ENCODE data around the gene EPHA10.
"Not testable (repeated sequence)": the region's sequence is repeated elsewhere in the genome, so short reads cannot be mapped to it uniquely, and the experiment has no call there.

The EPHA10 gene

DNA sequence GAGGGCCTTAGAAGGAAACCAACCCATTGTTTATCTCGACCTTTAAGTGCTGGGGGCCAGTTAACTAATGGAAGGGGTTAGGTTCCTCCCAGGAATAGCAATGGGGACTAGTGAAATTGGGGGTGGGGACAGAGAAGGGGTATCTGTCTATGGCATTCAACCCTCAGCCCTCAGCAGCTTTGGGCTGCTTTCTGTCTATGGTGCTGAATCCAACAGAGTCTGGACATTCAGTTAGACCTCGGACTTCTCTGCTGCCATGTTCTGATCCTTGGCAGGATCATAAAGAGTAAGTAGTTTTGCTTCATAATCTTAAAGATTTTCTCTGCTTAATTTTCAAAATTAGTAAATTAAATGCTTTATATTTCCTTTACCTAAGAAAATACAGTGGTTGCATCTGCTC, 2.6 kb upstream of the EPHA10 start:
- DNase-seq = no peak

DNA sequence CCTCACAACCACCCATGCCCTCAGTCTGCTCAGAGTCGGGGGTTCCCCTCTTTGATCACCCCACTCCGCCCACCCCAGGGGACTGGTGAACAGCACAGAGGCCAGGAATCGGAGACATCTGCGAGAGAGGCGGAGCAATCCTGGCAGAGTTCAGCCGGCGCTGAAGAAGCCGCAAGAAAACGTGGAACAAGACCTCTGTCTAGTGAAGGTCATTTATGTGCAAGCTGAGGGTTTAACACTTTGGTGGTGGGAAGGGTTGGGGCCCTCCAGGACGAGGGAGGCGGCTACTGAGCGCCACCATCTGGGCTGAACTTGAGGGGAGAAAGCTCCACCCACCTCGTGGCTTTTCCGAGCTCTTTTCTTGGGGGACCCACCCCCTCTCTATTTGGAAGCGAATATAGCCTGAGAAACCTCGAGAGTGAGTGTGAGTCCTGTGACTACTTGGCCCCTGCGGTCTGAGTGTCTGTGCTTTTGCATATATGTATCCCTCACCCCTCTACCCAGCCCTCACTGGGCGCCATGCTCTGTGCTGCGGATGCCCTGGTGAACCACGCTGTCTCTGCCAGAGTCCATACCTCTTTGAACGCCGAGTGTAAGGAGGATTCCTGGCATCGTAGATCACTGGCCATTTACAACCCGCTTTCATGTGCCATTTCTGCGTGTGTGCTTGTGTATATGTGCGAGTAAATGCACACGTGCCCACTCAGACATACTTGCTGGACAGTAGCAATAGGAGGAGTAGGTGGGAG, 1.2 kb upstream of the EPHA10 start:
- DNase-seq = peak; percentile 59

DNA sequence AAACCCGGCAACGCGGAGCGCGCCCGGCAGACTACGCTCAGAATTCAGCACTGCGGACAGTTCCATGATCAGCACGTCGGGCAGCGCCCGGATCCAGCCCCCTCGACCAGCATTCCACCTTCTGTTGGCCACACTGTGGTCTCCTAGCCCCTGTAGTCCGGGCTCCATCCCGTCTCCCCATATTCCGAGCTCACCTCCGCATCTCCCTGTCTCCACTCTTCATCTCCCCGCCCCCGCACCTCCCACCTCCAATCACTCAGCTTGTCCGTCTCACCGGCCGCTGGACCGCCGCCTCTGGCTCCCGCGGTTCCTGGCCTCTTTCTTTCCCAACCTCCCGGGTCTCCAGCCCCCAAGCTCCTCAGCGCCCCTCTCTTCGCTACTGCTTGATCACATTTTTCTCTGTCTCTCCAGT, 500 bp downstream of the EPHA10 start:
- peak; percentile 76 for DNase-seq

DNA sequence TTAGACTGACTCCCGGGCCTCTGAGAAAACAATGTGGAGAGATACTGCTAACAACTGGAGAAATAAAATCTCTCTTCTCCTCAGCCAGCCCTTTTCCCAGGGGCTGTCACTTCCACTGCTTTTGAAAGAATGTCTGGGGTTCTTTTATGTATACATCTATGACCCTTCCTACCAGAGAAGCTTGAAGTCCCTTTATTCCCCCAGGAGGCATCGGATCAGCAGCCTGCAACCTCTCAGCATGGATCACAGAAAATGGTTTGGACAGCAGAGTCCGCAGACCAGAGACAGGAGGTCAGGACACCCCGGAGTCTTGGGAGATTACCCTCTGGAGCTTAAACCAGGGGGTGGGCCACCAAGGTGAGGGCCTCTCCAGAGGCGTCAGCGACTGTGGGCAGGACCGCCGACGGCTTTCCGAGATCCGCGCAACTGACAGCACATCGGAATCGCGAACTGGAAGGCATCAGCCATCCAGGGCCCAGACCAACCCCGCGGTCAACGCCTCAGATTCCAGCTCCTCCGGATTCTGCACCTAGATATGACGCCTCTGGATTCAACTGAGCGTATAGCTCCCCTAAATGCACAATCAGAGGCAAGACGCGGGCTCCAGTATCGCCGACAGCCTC, 1.0 kb downstream of the EPHA10 start:
- DNase-seq = no peak

DNA sequence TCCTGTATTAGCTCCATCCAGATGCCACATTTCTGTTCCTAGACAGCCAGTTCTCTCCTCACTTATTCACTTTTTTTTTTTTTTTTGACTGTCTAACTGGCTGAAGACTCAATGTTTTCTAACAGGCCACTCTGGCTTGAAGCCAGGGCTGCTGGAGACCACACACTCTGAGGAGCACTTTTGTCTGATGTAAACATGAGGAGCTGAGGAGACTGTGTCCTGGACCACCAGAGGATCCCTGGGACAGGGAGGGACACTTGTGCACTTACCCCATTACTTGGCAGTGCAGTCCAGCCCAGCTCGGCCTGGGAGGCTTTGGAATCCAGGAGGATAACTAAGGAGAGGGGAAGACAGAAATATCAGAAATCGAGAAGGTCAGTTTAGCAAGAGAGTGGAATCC, 2.4 kb downstream of the EPHA10 start:
- DNase-seq = no peak

DNA sequence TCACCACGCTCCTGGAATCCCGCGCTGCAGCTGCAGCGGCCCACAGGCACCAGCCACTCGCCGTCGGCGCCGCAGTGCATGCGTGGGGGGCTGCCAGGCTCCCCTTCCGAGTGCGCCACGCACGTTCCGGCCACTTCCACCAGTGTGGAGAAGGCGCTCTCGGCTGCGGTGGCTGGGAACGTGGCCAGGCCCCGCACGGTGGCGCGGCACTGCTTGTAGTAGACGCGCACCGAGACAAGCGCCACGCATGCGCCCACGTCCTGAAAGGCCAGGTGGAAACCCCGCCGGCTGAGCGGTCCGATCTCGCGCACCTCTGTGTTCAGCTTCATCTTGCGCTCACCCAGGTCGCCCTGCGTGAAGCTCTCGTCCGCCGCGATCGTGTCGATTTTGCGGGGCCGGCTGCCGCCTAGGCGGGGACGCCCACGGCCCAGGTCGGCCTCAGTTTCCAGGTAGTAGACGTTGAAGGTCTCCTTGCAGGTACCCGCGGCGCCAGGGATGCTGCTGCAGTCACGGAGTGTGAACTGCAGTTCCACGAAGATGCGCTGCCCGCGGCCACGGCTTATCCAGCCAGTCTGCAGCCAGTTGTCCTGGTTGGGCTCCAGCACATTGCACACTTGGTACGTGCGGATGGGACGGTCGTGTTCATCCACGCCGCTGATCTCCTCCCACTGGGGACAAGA, 3.4 kb downstream of the EPHA10 start:
- no peak for DNase-seq

DNA sequence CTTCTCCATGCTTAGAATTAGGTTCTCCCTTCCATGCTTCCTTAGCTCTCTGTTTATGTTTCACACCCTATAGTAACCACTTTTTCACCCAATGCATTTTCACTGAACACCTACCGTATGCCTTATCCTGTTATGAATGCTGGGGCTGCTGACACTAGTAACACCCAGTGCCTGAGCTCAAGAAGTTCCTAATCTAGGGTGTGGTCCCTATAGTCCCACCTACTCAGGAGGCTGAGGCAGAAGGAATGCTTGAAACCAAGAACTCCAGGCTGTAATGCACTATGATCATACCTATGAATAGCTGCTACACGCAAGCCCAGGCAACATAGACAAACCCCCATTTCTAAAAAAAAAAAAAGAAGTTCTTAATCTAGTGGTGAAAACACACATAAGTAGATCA, 5.5 kb downstream of the EPHA10 start:
- DNase-seq = no peak

DNA sequence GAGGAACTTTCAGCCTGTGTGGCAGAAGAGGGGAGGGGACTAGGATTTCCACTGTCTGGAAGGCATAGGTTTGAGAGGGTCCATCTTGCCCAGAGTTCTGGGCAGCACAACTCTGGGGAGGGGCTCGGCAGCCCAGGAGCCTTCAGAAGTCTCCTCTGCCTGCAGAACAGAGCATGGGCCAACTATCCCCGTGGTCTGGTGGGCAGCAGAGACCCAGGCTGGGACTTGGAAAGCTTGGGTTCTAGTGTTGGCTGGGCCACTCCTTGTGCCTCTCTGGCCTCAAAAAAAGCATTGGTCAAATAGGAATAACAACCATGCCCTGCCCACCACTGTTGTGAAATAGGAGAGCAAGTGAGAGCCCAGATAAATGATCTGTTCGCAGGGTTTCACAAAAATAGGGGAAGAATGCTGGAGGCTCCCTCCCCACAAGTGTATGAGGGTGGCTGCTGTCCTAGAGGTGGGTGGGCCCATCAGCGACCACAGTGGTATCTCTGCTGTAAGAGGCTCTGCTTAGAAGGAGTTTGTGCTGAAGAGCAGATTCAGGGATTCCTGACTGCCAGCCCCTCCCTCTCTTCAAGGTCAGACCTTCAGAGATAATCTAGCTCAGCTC, 8.9 kb downstream of the EPHA10 start:
- no peak for DNase-seq

DNA sequence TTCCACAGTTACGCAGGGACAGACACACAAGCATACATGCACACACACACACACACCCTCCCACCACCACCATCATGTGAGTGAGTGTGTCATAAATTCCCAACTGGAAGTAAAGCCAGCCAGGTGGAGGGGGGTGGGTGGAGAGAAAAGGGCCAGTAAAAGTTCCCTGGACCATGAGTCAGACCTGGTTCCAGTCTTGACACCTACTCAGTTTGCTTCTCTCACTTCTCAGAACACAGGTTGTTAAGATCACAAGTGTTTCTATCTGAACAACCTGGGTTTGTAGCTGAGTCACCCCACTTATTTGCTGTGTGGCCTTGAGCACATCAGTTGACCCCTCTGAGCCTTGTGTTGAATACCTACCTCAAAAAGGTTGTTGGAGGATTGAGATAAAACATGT, 9.6 kb downstream of the EPHA10 start:
- DNase-seq = peak; percentile 69

DNA sequence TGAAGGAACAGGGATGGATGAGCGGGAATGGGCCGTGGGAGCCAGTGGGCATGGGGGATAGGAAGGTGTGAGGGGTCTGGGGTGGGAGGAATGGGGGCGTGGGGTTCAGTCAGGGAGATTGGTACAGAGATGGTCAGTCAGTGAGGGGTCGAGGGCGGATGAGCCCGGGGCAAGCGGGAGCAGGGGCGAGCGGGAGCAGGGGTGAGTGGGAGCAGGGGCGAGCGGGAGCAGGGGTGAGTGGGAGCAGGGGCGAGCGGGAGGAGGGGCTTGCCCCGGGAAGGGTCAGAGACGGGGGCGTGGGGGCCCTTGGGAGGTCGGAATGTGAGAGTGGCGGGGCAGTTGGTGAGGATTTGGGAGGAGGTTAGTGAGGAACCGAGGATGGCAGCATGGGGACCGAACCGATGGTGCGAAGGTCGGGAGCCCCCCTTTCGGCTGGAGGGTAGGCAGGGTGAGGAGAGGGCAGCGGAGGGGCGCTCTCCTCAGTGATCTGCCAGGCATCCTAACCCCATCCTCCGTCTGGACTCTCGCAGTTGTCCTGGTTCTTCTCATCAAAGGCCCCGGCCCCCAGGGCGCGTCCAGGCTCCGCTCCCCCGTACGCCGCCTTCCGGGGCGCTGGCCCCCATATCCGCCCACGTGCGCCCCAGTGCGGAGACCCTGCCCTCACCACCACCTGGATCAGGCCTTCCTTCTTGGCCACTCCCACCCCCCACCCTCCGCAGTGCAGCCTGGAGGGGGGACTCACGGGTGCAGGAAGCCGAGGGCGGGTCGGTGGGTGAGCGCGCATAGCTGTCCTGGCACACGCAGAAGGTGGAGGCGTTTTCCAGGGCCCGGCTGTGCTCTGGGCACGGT, 11.2 kb downstream of the EPHA10 start:
- DNase-seq = no peak

DNA sequence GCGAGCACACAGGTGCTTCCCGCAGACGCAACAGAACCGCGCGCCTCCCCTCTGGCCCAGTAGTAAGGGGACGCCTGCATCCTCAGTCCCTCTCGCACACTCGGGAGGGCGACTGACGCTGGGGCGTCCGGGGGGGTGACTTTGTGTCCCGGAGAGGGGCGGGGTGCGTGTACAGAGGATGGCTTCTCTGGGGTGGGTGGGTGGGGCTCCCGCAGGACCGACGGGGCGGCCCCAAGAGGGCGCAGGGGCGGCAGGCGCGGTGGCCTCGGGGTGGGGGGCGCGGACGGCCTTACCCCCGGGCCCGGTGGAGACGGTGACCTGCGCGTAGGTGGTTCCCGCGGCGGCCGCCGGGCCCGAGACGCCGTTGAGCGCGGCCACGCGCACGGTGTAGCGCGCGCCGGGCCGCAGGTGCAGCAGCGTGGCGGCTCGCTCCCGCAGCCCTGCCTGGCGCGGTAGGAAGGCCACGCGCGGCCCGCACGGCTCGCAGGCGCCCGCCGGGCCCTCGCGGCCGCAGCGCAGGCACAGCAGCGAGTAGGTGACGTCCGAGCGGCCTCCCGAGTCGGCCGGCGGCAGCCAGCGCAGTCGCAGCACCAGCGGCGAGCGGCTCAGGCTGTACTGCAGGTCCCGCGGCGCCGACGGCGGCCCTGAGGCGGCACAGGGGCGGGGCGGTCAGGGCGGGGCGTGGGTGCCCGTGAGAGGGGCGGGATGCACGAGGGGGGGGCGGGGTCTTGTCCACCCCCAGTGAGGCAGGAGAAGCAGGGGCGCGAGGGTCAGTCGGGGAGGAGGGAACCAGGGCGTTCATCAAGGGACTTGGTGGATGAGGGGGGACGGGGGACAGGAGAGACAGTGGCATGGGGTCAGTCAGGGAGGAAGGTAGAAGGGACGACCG, 12.1 kb downstream of the EPHA10 start:
- DNase-seq = peak; percentile 55

DNA sequence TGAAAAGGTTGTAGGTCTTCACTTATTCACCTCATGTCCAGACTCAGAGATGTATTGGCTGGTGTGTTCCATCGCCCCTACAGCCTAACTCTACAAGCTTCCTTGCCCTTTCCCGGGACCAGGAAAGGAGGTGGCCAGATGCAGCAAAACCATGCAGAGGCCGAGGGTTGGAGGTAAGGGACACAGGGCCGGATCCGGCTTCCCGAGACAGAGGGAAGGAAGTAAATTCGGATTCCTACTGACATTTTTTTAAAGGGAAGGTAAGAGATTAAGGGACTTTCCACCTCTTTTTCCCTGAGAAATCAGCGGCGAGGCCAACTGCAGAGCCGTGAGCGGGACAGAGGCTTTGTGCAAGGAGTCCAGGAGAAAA, 12.7 kb downstream of the EPHA10 start:
- DNase-seq = no peak

DNA sequence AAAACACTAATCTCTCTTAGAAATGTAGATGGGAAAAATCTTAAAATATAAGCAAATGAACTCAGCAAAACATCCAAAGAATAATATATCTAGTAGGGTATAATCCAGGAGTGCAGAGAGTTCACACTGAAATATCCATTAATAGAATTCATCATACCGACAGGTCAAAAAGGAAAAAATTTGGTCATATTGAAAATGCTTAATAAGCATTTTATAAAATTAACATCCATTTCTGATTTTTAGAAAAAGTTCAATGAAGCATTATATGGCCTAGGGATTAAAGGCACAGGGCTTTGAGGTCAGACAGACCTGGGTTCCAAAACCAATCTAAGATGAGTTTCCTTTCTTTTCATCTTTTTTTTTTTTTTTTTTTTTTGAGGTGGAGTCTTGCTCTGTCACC, 16.4 kb downstream of the EPHA10 start:
- no peak for DNase-seq

DNA sequence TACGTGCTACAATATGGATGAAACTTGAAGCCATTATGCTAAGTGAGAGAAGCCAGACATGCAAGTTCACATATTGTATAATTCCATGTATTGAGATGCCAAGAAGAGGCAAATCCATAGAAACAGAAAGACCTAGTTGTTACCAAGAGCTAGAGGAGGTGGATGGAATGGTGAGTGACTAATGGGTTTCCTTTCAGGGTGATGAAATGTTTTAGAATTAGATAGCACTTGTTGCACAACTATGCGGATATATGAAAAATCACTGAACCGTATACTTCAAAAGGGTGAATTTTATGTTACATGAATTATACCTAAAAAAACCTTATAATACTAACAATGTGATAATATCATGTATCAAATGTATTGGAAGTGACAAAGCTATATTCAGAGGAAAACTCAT, 18.1 kb downstream of the EPHA10 start:
- no peak for DNase-seq

DNA sequence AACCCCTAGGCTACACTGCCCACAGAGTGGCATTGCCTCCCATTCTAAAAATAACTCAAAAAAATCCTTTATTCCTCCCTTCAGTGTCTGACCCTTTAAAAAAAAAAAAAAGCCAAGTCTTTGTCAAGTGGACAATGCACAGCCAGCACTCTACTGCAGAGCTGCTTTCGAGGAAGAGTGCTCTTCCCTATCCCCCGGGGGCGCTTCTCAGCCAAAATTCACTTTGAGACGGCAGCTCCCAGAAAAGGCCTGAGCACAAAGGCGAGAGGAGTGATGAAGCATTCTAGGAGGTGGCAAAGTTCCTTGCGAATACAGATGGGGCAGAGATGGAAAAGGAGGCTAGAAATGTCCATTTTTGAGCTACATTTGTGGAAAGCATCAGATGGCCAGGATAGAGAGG, 23.3 kb downstream of the EPHA10 start:
- no peak for DNase-seq

DNA sequence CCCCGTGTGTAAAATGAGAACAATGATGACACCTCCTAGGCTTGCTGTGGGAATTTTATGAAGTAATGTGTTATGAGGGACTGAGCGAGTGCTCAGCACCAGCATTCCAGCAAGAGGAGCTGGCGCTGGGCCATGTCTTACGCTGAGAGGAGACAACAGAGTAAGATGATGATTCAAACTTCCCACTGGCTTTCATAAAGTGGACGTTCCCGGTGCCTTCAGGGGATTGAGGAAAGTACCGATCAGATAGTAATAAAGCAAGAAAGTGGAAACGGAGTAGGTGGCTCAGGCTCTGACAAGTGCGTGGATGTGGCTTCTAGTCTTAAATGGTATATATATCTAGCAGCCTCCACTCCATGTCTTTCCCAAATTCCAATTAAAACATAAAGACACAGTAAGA, 23.8 kb downstream of the EPHA10 start:
- DNase-seq = no peak

DNA sequence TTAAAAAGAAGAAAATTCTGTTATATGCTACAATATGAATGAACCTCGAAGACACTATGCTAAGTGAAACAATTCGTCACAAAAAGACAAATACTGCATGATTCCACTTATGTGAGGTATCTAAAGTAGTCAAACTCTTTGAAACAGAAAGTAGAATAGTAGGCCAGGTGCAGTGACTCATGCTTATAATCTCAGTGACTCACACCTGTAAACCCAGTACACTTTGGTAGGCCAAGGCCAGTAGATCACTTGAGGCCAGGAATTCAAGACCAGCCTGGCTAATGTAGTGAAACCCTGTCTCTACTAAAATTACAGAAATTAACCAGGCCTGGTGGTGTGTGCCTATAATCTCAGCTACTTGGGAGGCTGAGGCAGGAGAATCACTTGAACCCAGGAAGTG, 25.7 kb downstream of the EPHA10 start:
- peak; percentile 28 for DNase-seq

DNA sequence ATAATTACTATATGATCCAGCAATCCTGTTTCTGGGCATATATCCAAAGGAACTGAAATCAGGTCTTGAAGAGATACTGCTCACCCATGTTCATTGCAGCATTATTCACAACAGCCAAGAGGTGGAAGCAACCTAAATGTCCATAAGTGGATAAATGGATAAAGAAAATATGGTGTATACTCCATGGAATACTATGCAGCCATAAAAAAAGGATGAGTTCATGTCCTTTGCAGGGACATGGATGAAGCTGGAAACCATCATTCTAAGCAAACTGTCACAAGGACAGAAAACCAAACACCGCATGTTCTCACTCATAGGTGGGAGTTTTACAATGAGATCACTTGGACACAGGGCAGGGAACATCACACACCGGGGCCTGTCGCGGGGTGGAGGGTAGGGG, 26.3 kb downstream of the EPHA10 start:
- DNase-seq = not testable (repeated sequence)

DNA sequence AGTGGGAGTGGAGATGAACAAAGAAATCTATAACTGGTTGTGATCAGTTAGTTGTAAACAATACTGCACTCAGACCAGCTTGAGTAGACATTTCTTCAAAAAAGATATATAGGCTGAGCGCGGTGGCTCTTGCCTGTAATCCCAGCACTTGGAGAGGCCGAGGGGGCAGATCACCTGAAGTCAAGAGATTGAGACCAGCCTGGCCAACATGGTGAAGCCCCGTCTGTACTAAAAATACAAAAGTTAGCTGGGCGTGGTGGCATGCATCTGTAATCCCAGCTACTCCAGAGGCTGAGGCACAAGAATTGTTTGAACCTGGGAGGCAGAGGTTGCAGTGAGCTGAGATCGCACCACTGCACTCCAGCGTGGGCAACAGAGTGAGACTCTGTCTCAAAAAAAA, 26.9 kb downstream of the EPHA10 start:
- DNase-seq = not testable (repeated sequence)

DNA sequence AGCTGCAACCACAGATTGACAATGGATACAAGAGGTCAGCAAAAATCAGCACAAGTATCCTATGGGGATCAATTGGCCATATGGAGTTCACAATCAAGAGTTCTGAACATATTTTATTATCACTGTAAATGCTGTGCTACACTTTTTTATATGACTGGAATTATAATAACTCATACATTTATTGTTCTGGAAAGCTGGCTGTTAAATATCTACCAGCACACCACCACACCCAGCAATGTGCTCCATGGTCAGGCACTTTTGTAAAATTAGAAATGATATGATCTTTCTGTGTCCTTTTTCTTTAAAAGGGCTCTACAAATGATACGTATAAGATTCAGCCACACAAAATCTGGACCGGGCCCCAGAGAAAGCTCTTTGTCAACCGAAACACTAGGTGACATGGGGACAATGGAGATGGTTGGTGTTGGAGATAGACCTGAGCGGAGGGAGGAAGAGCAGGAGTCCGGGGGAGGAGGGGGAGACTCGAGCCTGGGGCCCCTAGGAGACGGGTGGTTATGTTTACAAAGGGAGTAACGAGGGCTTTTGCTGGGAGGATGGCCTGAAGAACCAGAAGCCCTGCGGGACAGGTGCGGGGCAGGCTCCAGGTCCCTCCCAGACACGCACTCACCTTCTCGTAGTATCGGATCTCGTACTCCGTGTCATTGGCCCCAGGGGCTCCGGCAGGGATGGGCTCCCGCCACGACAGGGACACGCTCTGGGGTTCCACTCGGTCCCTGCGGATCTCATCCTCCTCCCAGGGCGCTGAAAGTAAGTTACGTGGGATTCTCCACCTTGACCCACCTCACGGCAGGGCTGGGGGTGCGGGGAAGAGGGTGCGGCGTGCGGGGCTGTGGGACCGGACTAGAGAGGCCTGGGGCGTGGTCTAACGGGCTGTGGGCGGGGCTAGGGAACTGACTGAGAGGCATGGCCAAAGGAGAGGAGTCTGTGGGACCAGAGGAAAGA, 30.0 kb downstream of the EPHA10 start:
- peak; percentile 37 for DNase-seq
